ENCODE results near the gene SRRM3.
"Not testable (repeated sequence)": the region's sequence is repeated elsewhere in the genome, so short reads cannot be mapped to it uniquely, and the experiment has no call there.

SRRM3 gene

GRCh38 chr7:76265299-76265698 is 63.6 kb downstream of the SRRM3 start:
- no peak for TF ChIP-seq CTCF (IDR thresholded peaks at IDR 0.05; ENCODE audit: low read depth, low read length)
- DNase-seq = no peak
- no peak overlapping the region for H3K4me3 ChIP-seq (ENCODE audit: low read depth, low read length)
- no peaks in the 10 kb centered on the region for H3K9me3 ChIP-seq
- H3K4me1 ChIP-seq = peaks cover 3% of the 10 kb centered on the region; the same call in 1 of the 2 replicates
- no peaks in the 10 kb centered on the region; the same call in 1 of the 2 replicates for H3K36me3 ChIP-seq
- no peaks in the 10 kb centered on the region for H3K27me3 ChIP-seq

- no peak for TF ChIP-seq CTCF (IDR thresholded peaks at IDR 0.05; ENCODE audit: low read depth, low read length)
- Histone ChIP-seq H3K4me1 (no peaks in the 10 kb centered on the region), H3K4me3 (ENCODE audit: low read depth, low read length) (no peak overlapping the region), H3K9me3 (no peaks in the 10 kb centered on the region), H3K36me3 (no peaks in the 10 kb centered on the region), H3K27me3 (no peaks in the 10 kb centered on the region)
- DNase-seq = no peak
Measured at GRCh38 chr7:76267107-76267893, 65.6 kb downstream of the SRRM3 start.

- no peak for DNase-seq
- Histone ChIP-seq H3K4me1 (no peaks in the 10 kb centered on the region), H3K9me3 (no peaks in the 10 kb centered on the region), H3K36me3 (no peaks in the 10 kb centered on the region), H3K4me3 (ENCODE audit: low read depth, low read length) (no peak overlapping the region), H3K27me3 (no peaks in the 10 kb centered on the region)
- TF ChIP-seq CTCF (IDR thresholded peaks at IDR 0.05; ENCODE audit: low read depth, low read length) = no peak
Measured at GRCh38 chr7:76267894-76268183, 66.1 kb downstream of the SRRM3 start.

- no peaks in the 10 kb centered on the region for H3K9me3 ChIP-seq
- no peaks in the 10 kb centered on the region for H3K36me3 ChIP-seq
- no peaks in the 10 kb centered on the region for H3K4me1 ChIP-seq
- no peak for TF ChIP-seq CTCF (IDR thresholded peaks at IDR 0.05; ENCODE audit: low read depth, low read length)
- no peaks in the 10 kb centered on the region for H3K27me3 ChIP-seq
- H3K4me3 ChIP-seq (ENCODE audit: low read depth, low read length) = no peak overlapping the region
- DNase-seq = no peak
Measured at GRCh38 chr7:76268376-76268775, 66.7 kb downstream of the SRRM3 start.

GRCh38 chr7:76269895-76270294 is 68.2 kb downstream of the SRRM3 start:
- TF ChIP-seq CTCF (IDR thresholded peaks at IDR 0.05; ENCODE audit: low read depth, low read length) = no peak
- H3K27me3 ChIP-seq = no peaks in the 10 kb centered on the region

GRCh38 chr7:76271384-76271783 is 69.7 kb downstream of the SRRM3 start:
- not testable (repeated sequence) for H3K4me3 ChIP-seq (ENCODE audit: low read depth, low read length); H3K36me3 ChIP-seq

More at GRCh38 chr7:76269895-76270294, 68.2 kb downstream of the SRRM3 start:
- Histone ChIP-seq H3K4me3 (ENCODE audit: low read depth, low read length) (no peak overlapping the region), H3K4me1 (no peaks in the 10 kb centered on the region), H3K36me3 (no peaks in the 10 kb centered on the region), H3K9me3 (no peaks in the 10 kb centered on the region)
- DNase-seq = no peak

More at GRCh38 chr7:76271384-76271783, 69.7 kb downstream of the SRRM3 start:
- not testable (repeated sequence) for H3K27me3 ChIP-seq, DNase-seq, H3K4me1 ChIP-seq, H3K9me3 ChIP-seq
